TTC549 (cell line): ENCODE data around the gene DHX34.
"Not testable (repeated sequence)": the region's sequence is repeated elsewhere in the genome, so short reads cannot be mapped to it uniquely, and the experiment has no call there.

ENCODE experiments used
- FAIRE-seq: peaks from 2 replicates; lab custom pipeline; 2012; peaks lifted over from hg19 to GRCh38; lab: Jason Lieb, UNC

Gene DHX34

DNA sequence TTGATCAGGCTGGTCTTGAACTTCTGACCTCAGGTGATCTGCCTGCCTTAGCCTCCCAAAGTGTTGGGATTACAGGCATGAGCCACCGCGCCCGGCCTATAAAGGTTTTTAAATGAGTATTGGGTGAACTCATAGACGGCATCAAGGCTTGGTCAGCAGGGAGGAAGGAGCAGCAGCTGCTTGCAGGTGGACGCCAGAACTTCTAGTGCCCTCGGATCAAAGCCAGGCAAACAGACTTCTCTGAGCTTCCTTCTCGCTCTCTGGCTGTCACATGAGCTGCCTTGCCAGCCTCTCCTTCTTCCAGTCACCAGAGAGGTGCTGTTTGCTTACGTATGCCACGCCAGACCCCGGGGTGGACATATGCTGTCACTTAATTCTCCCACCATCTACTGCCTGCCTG is 16.3 kb downstream of the DHX34 start:
- FAIRE-seq = not testable (repeated sequence)

GRCh38 chr19:47370045-47370611 is 21.0 kb downstream of the DHX34 start:
- FAIRE-seq = no peak

GRCh38 chr19:47371261-47371660 is 22.1 kb downstream of the DHX34 start:
- FAIRE-seq = no peak

- no peak for FAIRE-seq
These were observed 23.5 kb downstream of the DHX34 start for GRCh38 chr19:47372603-47373002.

- FAIRE-seq = no peak
These were observed 24.4 kb downstream of the DHX34 start for GRCh38 chr19:47373246-47374240.

DNA sequence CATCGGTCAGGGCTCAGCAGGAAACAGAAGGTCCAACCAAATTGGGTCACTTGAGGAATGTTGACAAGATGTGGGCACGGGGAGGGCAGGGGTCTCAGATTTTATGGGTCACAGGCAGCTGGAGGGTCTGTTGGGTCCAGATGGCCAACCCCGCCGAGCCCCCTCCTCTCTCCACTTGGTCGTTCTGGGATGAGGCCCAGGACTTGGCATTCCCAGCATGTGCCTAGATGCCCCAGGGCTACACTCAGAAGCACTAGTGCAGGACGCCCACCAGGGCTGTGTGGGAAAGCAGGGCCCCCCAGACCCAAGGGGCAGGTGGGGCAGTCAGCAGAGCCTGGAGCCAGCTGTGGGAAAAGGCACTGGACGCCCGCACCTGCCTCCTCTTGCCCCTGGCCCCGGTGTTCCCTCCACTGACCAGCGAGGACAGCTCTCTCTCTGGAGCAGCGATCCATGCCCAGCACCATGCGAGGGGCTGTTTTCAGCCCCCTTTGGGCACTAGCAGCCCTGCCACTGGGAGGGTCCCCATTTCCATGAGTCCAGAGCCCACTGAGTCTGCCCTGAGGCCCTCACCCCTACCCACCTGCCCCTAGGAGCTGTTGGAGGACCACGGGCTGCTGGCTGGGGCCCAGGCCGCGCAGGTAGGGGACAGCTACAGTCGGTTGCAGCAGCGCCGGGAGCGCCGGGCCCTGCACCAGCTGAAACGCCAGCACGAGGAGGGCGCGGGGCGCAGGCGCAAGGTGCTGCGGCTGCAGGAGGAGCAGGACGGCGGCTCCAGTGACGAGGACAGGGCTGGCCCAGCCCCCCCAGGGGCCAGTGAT is 26.0 kb downstream of the DHX34 start:
- no peak for FAIRE-seq

GRCh38 chr19:47375694-47376588 is 26.8 kb downstream of the DHX34 start:
- FAIRE-seq = no peak

- FAIRE-seq = no peak
These were observed 27.6 kb downstream of the DHX34 start for GRCh38 chr19:47376589-47377144.

GRCh38 chr19:47377208-47377701 is 28.1 kb downstream of the DHX34 start:
- no peak for FAIRE-seq

DNA sequence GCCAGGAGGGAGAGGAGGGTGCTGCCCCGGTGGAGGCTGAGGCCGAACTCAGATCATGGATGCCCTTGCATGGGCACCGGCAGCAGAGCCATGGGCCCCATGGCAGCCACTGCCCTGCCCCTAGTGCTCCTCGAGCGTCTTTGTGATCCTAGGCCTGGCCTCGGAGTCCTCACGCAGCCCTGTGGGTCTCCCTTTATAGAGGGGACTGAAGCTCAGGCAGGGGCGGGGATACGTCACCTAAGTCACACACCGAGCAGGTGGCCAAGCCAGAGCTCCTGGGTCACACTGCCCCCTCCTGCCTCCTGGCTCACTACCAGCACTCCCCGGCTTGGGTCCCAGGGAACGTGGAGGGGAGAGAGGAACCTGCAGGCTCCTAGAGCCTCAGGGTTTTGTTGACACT is 28.7 kb downstream of the DHX34 start:
- no peak for FAIRE-seq

DNA sequence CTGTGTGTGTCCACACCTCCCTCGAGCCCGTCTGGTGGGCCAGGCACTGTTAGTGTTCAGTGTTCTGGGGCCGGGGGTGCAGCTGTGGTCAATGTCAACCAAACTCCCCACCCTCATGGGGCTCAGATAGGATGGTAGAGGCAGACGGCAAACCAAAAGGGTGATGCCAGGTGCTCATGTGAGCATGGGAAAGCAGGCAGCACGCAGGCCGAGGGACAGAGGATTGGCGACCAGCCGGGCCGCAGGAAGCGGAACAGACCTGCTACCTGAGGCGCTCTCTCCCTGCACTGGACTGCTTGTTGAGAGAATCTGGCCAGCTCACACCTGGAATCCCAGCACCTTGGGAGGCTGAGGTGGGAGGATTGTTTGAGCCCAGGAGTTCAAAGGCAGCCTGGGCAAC is 29.1 kb downstream of the DHX34 start:
- FAIRE-seq = no peak

GRCh38 chr19:47379381-47379938 is 30.3 kb downstream of the DHX34 start:
- no peak for FAIRE-seq

DNA sequence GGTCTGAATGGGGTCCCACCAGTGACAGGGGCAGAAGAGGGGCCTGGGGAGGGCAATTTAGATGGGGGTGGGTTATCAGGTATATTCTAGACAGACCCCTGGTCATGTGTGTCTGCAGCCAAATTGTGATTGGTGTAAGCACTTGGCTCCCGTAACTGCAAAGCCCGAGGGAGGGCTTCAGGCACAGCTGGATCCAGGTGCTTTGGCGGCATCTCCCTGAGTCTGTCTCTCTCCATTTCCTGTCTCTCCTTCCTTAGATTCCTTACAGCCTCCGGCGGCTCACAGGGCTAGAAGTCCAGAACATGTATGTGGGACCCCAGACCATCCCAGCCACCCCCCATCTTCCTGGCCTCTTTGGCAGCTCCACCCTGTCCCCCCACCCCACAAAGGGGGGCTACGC is 31.4 kb downstream of the DHX34 start:
- no peak for FAIRE-seq

DNA sequence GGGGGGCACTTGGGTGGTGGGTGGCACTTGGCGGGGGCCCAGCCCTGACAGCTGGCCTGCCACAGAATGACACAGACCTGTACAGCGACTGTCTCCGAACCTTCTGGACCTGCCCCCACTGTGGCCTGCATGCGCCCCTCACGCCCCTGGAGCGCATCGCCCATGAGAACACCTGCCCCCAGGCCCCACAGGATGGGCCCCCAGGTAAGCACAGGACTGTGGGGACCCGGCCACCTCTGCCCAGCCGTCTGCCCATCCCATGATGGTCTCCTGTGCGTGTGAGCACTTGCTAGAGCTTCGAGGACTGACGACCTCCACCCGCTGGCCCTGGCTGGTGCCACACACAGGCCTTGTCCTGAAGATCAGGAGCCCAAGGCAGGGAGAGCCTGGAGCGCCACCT is 32.0 kb downstream of the DHX34 start:
- FAIRE-seq = no peak

- FAIRE-seq = no peak
These were observed 32.7 kb downstream of the DHX34 start for GRCh38 chr19:47381653-47382279.

- FAIRE-seq = not testable (repeated sequence)
These were observed 34.8 kb downstream of the DHX34 start for GRCh38 chr19:47383890-47384289.

DNA sequence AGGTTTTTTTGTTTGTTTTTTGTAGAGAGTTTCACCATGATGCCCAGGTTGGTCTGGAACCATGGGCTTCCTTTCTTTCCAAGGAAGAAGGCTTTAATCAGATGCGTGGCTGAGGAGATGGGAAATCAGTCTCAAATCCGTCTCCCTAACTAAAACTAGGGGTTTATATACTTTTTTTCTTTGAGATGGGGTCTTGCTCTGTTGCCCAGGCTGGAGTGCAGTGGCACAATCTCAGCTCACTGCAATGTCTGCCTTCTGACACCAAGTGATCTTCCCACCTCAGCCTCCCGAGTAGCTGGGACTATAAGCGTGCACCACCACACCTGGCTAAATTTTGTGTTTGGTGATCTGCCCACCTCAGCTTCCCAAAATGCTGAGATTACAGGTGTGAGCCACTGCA is 35.4 kb downstream of the DHX34 start:
- FAIRE-seq = not testable (repeated sequence)

GRCh38 chr19:47386582-47386981 is 37.5 kb downstream of the DHX34 start:
- not testable (repeated sequence) for FAIRE-seq

DNA sequence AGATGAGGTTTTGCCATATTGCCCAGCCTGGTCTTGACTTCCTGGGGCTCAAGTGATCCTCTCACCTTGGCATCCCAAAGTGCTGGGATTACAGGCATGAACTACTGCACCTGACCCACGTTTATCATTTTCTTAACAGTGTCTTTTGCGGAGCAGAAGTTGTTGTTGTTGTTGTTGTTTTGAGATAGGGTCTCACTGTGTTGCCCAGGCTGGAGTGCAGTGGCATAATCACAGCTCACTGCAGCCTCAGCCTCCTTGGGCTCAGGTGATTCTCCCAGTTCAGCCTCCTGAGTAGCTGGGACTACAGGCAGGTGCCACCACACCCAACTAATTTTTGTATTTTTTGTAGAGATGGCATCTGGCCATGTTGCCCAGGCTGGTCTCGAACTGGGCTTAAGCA is 38.5 kb downstream of the DHX34 start:
- not testable (repeated sequence) for FAIRE-seq

GRCh38 chr19:47388721-47389120 is 39.6 kb downstream of the DHX34 start:
- not testable (repeated sequence) for FAIRE-seq
